ENCODE measurements around the gene CYTIP.
A peak's percentile ranks its signal among the peaks of the same experiment; 100 is the strongest.
"Not testable (repeated sequence)": the region's sequence is repeated elsewhere in the genome, so short reads cannot be mapped to it uniquely, and the experiment has no call there.

CYTIP gene

GRCh38 chr2:157421331-157421944, 22.5 kb downstream of the CYTIP start:
- DNase-seq = no peak

GRCh38 chr2:157420771-157421323, 23.0 kb downstream of the CYTIP start:
- no peak for DNase-seq

DNA sequence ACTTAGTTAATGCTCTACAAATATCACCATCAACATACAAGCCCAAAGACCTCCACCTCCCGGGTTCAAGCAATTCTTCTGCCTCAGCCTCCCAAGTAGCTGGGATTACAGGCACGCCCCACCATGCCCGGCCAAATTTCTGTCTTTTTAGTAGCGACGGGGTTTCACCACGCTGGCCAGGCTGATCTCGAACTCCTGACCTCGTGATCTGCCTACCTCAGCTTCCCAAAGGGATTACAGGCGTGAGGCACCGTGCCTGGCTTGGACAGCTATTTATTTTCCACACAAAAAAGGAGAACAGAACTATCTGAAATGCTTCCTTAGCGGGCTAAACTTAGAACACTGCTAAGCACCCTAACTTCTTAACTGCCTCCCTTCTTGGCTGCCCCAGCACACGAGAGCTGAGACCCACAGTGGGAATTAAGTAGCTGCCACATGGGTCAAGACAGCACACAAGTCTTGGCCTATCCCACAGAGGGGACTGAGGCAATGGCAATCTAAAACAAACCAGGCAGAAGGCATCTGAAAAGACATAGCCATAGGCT, 24.8 kb downstream of the CYTIP start:
- DNase-seq = no peak

- no peak for DNase-seq
These were observed 25.6 kb downstream of the CYTIP start for GRCh38 chr2:157418239-157418641.

GRCh38 chr2:157415591-157416101, 28.2 kb downstream of the CYTIP start:
- no peak for DNase-seq

DNA sequence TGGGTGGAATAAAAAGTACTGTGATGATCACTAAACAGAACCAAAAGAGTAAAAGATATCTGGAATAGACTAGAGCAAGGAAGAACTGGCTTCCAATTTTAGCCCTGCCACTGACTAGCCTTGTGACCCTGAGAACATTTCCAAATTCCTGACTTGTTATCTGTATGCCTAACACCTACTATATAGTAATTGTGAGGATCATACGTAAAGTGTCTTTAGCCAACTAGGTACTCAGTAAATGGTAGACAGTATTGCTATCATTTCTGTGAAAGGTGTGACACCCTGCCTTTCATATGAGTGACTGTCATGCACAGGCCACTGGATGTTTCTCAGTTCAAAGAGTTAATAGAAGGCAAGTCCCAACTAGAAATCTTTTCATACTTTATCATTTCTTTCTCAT, 29.8 kb downstream of the CYTIP start:
- no peak for DNase-seq

GRCh38 chr2:157413326-157414035, 30.4 kb downstream of the CYTIP start:
- DNase-seq = no peak

GRCh38 chr2:157411624-157412336, 32.1 kb downstream of the CYTIP start:
- no peak for DNase-seq

- not testable (repeated sequence) for DNase-seq
These were observed 38.5 kb downstream of the CYTIP start for GRCh38 chr2:157405398-157405797.

GRCh38 chr2:157404363-157404762, 39.5 kb downstream of the CYTIP start:
- no peak for DNase-seq

DNA sequence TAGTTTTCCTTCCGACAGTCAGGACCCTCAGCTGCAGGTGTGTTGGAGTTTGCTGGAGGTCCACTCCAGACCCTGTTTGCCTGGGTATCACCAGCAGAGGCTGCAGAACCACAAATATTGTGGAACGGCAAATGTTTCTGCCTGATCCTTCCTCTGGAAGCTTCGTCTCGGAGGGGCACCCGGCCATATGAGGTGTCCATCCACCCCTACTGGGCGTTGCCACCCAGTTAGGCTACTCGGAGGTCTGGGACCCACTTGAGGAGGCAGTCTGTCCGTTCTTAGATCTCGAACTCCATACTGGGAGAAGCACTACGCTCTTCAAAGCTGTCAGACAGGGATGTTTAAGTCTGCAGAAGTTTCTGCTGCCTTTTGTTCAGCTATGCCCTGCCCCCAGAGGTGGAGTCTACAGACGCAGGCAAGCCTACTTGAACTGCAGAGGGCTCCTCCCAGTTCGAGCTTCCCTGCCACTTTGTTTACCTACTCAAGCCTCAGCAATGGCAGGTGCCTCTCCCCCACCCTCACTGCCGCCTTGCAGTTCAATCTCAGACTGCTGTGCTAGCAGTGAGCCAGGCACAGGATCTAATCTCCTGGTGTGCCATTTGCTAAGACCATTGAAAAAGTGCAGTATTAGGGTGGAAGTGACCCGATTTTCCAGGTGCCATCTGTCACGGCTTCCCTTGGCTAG, 40.9 kb downstream of the CYTIP start:
- DNase-seq = not testable (repeated sequence)

DNA sequence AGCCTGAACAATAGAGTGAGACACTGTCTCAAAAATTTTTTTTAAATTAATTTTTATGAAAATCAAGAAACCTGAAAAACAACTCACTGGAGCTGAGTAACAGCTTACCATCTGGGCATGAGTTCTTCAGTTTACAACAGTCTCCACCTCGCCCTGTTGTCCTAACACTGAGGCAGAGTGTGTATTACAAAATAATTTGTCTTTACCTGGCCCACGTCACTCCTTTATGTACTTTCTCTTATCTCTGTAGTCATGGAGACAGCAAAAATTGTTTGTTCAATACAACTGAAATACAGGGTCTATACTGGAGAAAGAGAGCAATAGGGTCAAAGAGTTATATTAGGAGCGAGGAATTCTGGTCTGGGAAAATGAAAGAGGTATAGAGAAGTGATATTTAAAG, 48.1 kb downstream of the CYTIP start:
- no peak for DNase-seq

DNA sequence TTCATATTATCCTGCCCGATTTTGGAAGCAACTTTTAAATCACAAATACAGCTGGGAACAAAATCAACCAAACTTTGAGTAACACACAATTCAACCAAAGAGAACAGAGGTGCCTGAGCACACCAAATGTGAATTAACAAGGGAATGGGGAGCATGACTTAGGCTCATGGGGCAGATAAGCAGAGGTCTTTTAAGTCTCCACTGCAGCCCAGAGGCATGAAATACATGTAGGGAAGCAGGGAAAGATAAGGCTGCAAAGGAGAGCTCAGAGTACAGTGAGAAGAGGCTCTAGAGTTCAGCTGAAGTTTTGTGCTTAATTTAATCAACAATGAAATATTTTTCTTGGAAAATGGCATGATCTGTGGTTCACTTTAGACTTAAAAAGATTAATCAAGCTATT, 49.0 kb downstream of the CYTIP start:
- DNase-seq = no peak

DNA sequence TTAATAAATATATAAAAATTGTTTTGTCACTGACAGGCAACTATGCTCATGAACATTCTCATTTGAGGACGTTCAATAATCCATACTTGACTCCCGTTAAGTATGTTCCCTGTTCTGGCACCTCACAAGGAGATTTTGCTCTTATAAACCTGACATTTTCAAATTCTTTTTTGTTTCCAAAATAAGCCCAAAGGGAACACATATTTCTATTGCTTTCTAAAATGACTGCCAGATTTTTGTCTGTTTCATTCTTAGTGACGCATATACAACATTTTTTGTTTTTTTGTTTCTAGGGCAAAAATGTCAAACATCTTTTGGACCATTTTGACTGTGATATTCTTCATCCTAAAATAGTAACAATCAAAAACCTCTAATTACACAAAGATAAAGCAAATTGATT, 50.5 kb downstream of the CYTIP start:
- DNase-seq = no peak

GRCh38 chr2:157388827-157389226, 55.1 kb downstream of the CYTIP start:
- no peak for DNase-seq

DNA sequence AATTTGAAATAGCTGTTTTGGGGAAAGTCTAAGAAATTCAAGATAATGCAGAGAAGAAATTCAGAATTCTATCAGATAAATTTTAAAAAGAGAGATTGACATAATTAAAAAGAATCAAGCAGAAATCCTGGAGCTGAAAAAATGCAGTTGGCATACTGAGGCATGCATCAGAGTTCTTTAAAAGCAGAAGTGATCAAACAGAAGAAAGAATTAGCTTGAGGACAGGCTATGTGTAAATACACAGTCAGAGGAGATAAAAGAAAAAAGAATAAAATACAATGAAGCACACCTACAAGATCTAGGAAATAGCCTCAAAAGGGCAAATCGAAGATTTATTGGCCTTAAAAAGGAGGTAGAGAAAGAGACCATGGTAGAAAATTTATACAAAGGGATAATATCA, 57.1 kb downstream of the CYTIP start:
- DNase-seq = no peak

GRCh38 chr2:157386247-157386646, 57.6 kb downstream of the CYTIP start:
- no peak for DNase-seq

DNA sequence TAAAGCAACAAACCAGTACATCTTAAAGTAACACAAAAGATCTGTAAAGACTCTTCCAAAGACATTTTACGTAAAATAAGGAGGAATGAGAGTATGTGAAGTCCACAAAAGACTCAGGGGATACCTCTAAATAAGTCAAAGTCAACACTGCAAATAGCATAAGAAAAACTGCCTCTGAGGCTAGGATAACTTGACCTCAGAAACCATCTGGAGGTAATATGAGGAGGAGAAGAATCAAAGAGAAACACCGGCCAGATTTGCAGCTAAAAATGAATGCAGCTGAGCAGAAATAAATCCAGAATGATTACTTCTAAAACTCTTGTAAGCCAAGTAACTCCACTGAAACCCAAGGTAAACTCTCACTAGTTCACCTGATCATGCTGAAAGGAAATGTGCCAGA, 66.0 kb downstream of the CYTIP start:
- DNase-seq = peak; percentile 86

- no peak for DNase-seq
These were observed 67.8 kb downstream of the CYTIP start for GRCh38 chr2:157376041-157376440.

GRCh38 chr2:157375384-157375783, 68.5 kb downstream of the CYTIP start:
- DNase-seq = no peak

DNA sequence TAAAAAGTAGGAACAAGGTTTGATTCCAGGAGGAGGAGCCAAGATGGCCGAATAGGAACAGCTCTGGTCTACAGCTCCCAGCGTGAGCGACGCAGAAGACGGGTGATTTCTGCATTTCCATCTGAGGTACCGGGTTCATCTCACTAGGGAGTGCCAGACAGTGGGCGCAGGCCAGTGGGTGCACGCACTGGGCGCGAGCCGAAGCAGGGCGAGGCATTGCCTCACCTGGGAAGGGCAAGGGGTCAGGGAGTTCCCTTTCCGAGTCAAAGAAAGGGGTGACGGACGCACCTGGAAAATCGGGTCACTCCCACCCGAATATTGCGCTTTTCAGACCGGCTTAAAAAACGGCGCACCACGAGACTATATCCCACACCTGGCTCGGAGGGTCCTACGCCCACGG, 75.4 kb downstream of the CYTIP start:
- not testable (repeated sequence) for DNase-seq

DNA sequence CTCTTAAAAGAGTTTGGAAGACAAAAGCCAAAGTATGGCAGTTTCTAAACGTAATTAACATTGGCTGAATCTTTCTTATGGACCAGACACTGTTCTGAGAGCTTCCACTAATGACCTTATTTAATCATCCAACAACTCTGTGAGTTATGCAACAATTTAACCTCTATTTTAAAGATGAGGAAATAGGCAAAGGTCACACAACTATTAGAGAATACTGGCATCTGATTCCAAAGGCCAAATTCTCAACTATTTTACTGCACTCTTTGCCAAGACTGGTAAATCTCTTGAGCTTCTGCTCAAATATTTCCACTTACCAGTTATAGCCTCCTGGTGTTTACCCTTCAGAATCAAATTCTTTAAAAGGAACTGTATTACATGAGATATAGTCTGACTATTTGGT, 76.2 kb downstream of the CYTIP start:
- DNase-seq = no peak

Data from NCI-H2171 treated with DMSO at 0.1 percent for 48 hours (cell line).